Right lobe of liver (tissue), 4 donors: ENCODE results near the gene PREX1.

Experiments
- POLR2A ChIP-seq: fragments of 450-650 bp; IDR thresholded peaks from one replicate; pipeline ENCODE4 v1.6.1; 2017; ENCODE audit warnings: antibody characterized with exemption, mild to moderate bottlenecking
- TF ChIP-seq, protein P1 (sequence below), 4 donors: fragments of 200-600 bp in 3 of 4; fragments of 450-650 bp in 1 of 4; IDR thresholded peaks; one replicate each; pipeline versions ENCODE4 v1.5.1 to v1.8.0; 2016 to 2022; ENCODE audit warnings: antibody characterized with exemption in 4 of 4, mild to moderate bottlenecking in 2 of 4
- donor health status: DM: no; HTN: no; CAD: no.
- donor health status: DM: no; HTN: no; CAD: no.
- donor health status: DM: no; HTN: yes; CAD: no.

DNA sequence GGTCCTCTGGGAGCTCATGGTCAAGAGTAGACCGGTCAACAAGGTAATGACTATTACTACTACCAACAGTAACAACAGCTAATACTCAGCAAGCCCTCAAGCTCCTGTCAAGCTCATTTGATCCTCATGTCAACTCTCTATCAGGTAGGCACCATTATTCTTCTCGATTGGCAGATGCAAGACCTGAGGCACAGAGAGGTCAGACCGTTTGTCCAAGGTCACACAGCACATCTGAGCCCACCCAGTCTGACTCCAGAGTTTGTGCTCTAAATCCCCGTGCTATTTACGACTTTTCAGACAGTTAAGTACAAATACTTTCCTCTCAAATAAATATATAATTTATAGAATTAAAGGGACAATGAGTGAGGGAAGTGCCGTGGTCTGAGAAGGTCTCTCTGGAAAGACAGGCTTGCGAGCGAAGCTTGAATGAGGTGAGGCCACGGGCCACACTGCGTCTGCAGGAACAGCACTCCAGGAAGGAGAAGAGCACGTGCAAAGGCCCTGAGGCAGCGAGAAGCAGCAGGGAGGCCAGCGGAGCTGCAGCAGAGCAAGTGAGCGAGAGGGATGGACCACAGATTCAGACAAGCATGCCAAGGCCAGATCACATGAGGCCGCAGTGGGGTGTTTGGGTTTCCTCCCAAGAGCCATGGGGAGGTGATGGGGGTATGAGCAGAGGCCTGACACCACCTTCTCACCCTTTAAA is 117.3 kb downstream of the PREX1 start:
- TF ChIP-seq, protein P1, sequence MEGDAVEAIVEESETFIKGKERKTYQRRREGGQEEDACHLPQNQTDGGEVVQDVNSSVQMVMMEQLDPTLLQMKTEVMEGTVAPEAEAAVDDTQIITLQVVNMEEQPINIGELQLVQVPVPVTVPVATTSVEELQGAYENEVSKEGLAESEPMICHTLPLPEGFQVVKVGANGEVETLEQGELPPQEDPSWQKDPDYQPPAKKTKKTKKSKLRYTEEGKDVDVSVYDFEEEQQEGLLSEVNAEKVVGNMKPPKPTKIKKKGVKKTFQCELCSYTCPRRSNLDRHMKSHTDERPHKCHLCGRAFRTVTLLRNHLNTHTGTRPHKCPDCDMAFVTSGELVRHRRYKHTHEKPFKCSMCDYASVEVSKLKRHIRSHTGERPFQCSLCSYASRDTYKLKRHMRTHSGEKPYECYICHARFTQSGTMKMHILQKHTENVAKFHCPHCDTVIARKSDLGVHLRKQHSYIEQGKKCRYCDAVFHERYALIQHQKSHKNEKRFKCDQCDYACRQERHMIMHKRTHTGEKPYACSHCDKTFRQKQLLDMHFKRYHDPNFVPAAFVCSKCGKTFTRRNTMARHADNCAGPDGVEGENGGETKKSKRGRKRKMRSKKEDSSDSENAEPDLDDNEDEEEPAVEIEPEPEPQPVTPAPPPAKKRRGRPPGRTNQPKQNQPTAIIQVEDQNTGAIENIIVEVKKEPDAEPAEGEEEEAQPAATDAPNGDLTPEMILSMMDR (IDR thresholded peaks at IDR 0.05) = no peak
- no peak for TF ChIP-seq POLR2A
